Erythroblast (primary cell): ENCODE results near the gene PARP16.

ENCODE experiments used
- GATA1 ChIP-seq: IDR thresholded peaks from 2 replicates; pipeline ENCODE4 v1.6.1; 2011; ENCODE audit warnings: low read depth, mild to moderate bottlenecking, control low read depth, low read length, moderate library complexity
- POLR2A ChIP-seq: IDR thresholded peaks from 2 replicates; pipeline ENCODE4 v1.6.1; 2011; ENCODE audit warnings: mild to moderate bottlenecking, low read length

GRCh38 chr15:65312400-65312916, 25.8 kb upstream of the PARP16 start:
- TF ChIP-seq POLR2A (no peak), GATA1 (no peak)
